ENCODE results near the gene DPAGT1.
"Not testable (repeated sequence)": the region's sequence is repeated elsewhere in the genome, so short reads cannot be mapped to it uniquely, and the experiment has no call there.

The DPAGT1 gene

GRCh38 chr11:119101759-119102423 is at the start of gene DPAGT1:
TSS of gene DPAGT1 (minus strand) at chr11:119101853. CDS start at chr11:119101655, 198 bp downstream.
- DNase-seq, result peak; percentile 80

DNA sequence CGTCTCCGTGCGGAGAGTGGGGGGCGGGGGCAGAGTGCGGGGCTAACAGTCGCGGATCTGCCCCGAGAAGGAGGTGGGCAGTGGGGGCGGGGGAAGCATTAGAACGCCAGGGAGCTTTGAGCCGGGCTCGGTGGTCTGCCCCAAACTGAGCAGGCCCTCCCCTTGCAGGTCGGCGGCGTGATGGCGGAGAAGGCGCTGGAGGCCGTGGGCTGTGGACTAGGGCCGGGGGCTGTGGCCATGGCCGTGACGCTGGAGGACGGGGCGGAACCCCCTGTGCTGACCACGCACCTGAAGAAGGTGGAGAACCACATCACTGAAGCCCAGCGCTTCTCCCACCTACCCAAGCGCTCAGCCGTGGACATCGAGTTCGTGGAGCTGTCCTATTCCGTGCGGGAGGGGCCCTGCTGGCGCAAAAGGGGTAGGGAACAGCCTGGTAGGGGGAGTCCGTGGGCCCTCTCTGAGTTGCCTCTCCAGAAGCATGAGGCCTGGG is 48.2 kb upstream of the DPAGT1 start:
- DNase-seq, result no peak

DNA sequence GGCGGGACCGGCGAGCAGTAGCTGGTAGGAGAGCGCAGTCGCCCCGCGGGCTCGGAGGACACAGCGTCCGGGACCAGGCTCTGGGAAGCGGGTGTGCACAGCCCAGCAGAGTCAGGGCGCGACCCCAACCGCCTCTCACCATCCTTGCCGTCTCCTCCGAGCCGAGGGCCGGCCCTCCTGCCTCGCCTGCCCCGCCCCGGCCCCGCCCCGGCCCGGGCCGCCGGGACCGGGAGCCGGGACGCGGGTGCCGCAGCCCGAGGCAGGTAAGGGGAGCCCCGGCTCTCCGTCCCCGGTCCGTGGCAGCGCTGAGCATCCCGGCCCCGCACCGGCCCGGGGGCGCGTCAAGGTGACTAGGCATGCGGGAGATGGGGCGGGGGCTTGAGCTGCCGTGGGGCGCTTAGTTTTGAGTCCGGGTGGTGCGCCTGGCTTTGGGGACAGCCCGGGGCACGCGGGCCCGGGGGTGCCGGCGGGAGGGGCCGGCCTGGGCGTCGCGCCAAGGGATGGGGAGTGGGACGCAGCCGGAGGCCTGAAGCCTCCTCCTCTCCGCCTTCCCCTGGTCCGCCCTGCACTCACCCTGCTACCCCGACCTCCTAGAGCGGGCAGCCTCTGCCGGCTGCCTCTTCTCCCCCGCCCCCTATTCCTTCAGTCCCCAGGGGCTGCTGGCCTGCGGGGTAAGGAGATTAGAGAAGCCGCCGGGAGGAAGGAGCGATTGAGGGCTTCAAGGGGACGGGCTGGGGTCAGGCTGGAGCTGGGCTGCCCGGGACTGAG is 47.5 kb upstream of the DPAGT1 start, which contains the start of gene ABCG4:
TSS of gene ABCG4 (plus strand) at position 35 of the 768 bp plus-strand sequence. CDS start 914 bp downstream, outside the sequence.
- peak; percentile 16 for DNase-seq

DNA sequence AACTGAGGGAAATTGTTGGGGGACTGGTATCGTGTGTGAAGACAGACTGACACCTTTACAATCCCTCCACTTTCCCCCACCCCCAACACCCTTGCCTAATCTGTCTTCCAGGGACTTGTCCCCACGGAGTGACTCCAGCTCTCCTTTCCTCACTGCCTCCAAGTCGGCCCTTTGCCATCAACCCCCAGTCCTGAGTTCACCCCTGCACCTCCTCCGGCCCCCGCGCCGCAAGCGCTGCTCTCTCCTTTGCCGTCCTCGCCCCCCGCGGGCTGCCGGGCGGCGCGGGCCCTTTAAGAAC is 47.0 kb upstream of the DPAGT1 start:
- DNase-seq, result no peak

DNA sequence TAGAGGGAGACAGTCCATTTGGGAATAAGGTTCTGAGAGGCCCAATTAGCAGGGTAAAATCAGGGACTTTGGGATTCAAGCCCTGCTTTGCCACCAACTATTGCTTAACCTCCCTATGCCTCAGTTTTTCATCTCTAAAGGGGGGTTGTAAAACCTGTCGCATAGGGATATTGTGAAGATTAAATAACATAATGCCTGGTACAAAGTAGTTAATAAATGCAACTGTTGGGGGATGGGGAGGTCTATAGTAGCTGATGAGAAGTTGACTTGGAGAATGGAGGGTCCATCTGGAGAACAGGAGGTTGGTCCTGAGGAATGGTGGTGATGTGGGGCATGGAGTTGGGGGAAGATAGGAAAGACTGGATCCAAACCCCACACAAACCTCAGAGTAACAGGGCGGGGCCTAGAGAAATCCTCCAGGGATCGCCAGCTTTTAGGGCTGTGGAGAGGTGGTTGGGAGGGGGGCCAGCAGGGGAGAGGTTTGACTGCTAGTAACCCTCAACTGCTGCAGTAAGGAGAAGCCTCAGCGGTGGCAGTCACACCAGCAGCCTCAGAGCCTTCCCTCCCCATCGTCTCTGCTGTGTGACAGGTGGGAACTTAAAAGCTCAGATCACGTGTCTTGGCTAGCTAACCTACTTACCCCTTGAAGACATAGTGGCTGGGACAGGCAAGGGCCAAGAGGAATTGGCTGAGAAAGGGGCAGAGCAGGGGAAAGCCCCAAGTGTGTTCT is 46.1 kb upstream of the DPAGT1 start:
- no peak for DNase-seq

DNA sequence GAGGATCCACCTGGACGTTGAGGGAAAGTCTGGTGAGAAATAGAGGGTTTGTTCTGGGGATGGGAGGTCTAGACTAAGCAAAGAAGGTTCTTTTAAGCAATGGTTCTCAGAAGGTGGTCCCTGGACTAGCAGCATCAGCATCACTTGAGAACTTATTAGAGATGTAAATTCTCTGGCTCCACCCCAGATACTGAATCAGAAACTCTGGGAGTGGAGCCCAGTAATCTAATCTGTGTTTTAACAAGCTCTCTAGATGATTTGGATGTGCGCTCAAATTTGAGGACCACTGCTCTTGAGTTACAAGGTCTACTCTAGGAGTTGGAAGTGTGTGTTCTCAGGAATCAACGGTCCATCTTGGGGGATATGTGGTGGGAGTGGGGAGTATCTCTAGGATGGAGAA is 43.9 kb upstream of the DPAGT1 start:
- no peak for DNase-seq

DNA sequence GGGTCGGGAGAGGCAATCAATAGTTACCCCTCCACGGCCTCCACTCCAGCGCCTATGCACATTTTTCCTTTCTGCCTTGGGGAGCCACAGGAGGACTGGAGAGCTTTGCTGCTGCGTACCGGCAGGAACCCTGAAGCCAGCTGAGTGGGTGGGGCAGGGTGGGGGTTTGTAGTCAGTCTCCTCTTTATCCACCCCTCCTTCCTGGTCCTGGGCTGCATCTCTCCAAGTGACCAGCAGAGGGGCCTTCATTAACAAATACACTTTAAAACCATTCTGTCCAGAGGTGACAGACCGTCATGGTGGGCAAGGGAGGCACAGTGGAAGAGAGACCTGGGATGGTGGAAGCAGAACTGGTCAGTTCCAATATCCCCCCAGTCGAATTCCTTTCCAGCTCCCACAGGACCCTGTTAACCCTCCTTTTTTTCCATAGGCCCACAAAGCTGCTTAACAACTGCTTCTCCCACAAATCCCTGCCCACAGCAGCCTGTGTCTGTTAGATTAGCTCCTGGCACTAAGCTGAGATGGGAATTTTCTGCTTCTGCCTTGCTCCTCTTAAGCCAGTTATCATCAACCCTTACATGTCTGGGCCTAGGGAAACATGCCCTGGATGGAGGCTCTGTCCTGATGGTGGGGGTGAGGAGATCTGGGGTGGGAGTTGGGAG is 43.3 kb upstream of the DPAGT1 start:
- DNase-seq, result no peak

- DNase-seq, result not testable (repeated sequence)
Observed at GRCh38 chr11:119139276-119139675, 37.6 kb upstream of the DPAGT1 start.

GRCh38 chr11:119134389-119134978 is 32.8 kb upstream of the DPAGT1 start:
- DNase-seq, result no peak

DNA sequence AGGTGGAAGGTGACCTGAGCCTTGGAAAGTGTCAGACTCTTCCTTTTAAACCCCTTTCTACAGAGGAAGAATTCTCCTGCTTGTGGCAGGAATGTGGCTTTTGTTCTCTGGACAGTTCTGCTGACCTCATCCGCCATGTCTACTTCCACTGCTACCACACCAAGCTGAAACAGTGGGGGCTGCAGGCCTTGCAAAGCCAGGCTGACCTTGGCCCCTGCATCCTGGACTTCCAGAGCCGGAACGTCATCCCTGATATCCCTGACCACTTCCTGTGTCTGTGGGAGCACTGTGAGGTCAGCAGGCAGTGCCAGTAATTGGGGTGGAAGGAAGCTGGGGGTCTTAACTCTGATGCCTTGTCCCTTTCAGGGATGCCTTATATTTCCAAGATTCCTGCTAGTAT is 29.0 kb upstream of the DPAGT1 start:
- no peak for DNase-seq

DNA sequence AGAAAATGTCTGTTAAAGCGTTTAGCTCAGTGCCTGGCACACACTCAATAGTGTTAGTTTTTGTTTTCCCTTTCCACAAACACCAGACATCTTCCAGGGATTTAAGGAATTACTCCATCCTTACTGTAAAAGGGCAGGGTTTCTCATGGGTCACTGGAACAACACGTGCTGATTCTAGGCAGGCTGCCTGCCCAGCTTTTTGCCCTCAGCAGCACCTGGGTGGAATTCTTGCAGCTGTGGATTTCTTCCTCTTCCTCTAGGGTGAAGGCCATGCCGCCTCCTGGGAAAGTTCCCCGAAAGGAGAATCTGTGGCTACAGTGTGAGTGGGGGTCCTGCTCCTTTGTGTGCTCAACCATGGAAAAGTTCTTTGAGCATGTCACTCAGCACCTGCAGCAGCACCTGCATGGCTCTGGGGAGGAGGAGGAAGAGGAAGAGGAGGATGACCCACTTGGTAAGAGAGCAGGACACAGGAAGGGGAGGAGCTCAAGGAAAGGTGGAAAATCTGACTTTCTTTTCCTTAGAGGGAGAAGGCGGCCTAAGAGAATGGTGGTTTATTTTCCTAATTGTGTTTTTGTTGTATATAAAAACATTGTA is 25.1 kb upstream of the DPAGT1 start:
- DNase-seq, result no peak

DNA sequence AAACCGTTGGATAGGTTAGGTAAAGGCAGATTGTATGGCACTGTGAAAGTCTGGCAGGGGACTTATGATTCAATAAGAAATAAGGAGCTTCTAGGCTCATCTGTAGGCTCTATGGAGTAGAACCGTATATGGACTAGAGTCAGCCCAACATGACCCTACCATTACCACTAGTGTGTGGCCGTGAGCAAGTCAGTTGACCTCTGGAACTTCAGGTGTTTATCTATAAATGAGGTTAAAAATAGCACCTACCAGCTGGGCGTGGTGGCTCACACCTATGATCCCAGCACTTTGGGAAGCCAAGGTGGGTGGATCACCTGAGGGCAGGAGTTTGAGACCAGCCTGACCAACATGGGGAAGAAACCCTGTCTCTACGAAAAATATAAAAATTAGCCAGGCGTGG is 24.2 kb upstream of the DPAGT1 start:
- no peak for DNase-seq

- no peak for DNase-seq
Observed at GRCh38 chr11:119121811-119122124, 20.1 kb upstream of the DPAGT1 start.

DNA sequence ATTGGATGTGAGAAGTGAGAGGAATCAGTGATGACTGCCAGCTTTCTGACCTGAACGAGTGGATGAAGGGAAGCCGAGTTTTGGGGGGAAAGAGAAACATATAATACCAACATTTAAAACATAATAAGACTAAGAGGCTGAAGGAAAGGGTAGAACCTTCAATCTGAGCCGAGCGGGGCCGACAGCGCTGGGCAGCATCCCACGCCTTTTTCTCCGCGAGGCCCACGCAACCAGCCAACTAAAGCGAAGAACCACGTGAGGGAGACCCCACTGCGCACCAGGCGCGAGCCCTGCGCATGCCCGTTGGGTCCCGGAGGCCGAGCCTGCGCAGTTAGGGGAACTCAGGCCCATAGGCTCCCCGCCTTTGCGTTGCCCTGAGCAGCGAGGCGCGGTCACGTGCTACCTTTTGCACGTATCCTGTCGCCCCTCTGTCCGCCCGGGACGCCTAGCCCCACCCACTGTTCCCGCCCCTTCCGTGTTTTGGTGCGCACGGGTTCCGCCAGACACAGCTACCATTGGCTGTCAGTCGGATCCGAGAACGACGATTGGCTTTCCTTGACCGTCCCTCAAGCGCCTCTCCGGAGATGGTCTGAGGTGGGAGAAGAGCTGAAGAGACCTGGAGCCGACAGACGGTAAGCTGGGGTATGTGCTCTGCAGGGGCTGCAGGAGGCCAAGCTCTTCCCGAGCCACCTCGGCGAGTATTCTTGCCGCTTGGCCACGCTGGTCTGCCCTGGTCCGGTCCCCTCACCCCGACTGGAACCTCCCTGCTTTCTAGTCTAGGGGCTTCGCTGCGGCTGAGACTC is 19.6 kb upstream of the DPAGT1 start, which contains the start of gene HINFP:
TSS of gene HINFP (plus strand) at position 573 of the 803 bp plus-strand sequence. CDS start 5,365 bp downstream, outside the sequence.
- peak; percentile 100 for DNase-seq

- DNase-seq, result no peak
Observed at GRCh38 chr11:119120639-119121007, 19.0 kb upstream of the DPAGT1 start.

- DNase-seq, result no peak
Observed at GRCh38 chr11:119118946-119119345, 17.3 kb upstream of the DPAGT1 start.

DNA sequence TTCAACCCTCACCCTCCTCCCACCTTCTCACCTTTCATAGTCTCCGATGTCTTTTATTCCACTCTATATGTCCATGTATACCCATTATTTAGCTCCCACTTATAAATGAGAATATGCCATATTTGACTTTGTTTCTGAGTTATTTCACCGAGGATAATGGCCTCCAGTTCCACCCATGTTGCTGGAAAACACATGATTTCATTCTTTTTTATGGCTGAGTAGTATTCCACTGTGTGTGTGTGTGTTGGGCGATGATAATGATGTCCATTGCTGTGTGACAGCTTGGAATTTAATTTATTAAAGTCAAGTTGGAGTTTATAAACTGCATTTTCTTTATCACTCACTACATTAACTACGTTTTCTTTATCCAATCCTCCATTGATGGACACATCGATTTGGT is 16.6 kb upstream of the DPAGT1 start:
- no peak for DNase-seq

GRCh38 chr11:119117004-119117706 is 15.5 kb upstream of the DPAGT1 start:
- no peak for DNase-seq

DNA sequence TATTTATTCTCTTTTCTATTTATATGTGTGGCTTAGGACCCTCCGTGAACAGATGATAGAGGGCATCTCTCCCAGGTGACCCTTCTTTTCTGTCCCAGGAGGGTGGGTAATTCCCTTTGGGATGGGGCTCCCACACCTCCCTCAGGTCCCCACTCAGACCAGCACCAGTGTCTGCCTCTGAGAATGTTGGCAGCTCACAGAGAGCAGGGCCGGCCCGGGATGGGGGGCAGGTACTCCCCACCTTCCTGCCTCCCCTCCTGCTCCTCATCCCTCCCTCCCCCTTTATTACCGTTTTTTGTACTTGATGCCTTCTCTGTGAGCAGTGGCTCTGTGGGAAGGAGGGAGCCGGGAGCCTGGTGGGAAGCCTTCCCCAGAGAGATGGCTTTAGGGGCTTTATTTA is 14.9 kb upstream of the DPAGT1 start:
- DNase-seq, result no peak

DNA sequence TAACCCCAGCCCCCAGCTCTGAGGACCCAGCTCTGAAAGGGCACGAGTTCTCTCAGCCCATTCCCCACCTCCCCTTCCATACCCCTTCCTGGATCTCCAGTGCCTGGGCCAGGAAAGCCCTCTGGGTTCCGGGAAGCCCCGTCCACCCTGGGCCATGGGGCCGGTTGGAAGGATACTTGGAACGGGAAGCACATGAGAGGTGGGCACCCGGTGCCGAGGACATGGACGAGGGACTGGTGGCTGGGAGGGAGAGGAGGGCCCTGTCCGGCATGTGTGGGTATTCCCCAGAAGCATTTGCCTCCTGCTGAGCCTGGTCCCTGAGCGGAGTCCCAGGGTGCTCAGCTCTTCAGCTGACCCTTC is 14.6 kb upstream of the DPAGT1 start:
- no peak for DNase-seq

Data from activated CD4-positive, alpha-beta T cell treated with anti-CD3 and anti-CD28 coated beads, Interleukin-2, amount 50 U/mL, for 1 hour (primary cell).